ENCODE results near the gene RCL1. TPM values are rescaled to one million over a fixed set of nuclear protein-coding genes. Genes with fewer than 3 reads are reported as not detected.

Gene RCL1
- total RNA-seq, 1 experiment from 2014 or later: 34.7 TPM

DNA sequence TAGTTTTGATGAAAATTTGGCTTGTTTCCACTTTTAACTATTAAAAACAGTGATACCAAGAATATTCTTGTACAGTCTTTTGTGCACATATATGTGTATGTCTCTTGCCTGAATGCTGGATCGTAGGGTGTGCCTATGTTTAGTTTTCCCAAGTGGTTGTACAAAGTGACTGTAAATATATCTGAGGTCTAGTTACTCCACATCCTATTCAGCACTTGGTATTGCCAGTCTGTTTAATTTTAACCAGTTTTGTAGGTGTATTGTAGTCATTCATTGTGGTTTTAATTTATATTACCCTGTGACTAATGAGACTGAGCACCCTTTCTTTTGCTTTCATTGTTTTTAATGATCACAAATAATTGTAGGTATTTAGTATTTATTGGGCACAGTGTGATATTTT lies 17.8 kb downstream of the RCL1 start:
- no peak for DNase-seq (ENCODE audit: low read depth)

DNA sequence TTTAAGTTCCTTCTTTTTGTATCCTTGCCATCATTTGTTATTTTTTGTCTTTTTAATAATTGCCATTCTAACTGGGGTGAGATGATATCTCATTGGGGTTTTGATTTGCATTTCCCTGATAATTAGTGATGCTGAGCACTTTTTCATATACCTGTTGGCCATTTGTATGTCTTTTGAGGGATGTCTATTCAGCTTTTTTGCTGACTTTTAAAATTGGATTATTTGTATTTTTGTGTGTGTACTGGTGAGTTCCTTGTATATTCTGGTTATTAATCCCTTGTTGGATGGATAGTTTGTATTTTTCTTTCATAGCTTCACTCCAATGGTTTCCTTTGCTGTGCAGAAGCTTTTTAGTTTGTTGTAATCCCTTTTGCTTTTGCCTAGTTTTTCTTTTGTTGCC lies 19.1 kb downstream of the RCL1 start:
- DNase-seq (ENCODE audit: low read depth): no peak

DNA sequence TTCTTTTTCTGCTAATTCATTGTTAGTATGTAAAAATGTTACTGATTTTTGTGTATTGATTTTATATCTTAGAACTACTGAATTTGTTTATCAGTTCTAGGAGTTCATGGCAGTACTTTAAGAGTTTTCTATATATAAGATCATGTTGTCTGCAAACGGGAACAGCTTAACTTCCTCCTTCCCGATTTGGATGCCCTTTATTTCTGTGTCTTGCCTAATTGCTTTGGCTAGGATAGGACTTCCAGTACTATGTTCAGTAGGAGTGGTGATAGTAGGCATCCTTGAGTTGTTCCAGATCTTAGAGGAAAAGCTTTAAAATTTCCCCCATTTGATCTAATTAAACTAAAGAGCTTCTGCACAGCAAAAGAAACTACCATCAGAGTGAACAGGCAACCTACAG lies 20.1 kb downstream of the RCL1 start:
- DNase-seq (ENCODE audit: low read depth): no peak

DNA sequence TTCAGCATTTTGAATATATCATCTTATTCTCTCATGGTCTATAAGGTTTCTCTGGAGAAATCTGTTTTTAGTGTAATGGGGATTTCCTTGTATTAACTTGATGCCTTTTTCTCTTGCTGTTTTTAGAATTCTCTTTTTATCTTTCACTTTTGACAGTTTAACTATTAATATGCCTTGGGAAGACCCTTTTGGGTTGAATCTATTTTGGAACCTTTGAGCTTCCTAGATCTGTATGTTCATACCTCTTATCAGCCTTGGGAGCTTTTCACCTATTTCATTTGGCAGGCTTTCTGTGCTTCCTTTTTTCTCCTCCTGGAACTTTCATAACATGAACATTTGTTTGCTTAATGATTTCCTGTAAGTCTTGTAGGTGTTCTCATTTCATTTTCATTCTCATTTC lies 22.2 kb downstream of the RCL1 start:
- no peak for DNase-seq (ENCODE audit: low read depth)

DNA sequence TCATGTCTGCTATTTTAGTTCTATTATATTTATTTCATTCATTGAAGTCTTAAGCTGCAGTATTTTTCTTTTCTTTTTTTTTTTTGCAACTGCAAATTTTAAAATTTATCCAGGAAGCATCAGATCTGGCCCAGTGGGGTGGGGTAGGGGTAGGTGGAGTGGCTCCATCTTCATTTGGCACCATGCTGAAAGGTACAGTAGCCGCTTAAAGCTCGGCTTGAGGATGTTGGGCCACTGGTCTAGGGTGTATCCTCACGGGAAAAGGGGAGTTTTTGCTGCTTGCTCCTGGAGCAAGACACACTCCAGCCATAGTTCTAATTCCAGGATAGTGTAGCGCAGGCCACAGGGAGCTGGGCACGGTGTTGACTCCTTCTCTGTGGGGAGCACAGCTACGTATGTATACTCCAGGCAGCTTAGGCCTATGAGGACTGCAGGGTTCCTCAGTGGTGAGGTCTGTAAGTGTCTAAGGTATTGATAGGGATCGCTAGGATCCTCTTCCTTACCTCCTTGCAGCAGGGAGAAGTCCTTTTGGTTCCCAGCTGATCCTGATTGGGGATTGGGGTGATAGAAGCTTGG lies 22.7 kb downstream of the RCL1 start:
- no peak for DNase-seq (ENCODE audit: low read depth)

DNA sequence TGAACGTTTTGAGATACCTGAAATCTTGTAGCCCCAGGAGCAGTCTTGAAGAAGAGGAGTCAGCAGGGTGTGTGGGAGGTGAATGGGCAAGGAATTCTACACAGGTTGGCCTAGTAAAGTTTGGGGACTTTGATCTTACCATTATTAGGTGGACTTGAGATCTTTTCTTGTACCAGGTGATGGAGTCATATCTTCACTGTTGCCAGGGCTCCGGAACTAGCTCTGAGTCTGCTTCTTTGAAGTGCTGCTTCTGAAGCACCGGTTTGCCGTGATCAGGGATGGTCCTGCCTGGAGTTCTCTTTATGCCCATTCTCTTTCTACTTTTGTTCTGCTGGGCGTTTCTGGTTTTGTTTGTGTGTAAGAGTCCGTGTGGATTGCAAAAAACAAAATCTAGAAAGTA lies 27.4 kb downstream of the RCL1 start:
- no peak for DNase-seq (ENCODE audit: low read depth)

DNA sequence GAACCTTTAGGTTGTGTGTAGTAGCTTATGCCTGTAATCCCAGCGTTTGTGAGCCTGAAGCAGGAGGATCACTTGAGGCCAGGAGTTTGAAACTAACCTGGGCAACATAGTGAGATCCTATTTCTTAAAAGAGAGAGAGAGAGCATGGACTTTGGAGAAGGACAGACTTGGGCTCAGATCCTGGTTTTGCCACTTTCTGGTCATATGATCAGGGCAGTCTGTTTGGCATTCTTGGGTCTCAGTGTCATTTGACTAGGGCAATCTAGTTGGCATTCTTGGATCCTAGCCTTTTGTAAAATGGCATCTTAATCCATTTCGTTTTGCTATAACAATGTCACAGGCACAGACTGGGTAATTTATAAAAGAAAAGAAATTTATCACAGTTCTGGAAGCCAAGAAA lies 28.4 kb downstream of the RCL1 start:
- no peak for DNase-seq (ENCODE audit: low read depth)

DNA sequence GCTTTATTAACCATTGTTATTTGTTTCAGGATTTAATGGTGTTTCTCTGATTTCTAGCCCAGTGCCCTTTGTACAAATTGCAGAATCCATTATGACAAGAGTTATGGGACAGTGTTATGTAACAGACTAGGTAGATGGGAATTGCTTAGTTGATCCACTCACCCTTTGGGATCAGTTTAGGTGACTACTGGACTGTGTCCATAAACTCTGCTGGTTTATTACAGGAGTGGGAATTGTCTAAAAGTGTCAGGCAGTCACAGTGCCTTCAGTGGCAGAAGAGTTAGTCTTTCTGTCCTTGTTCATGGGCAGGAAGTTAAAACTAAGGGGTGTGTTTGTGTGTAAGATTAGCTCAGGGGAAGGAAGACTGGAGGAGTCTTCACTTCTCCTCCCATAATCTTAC lies 29.3 kb downstream of the RCL1 start:
- DNase-seq (ENCODE audit: low read depth): no peak

DNA sequence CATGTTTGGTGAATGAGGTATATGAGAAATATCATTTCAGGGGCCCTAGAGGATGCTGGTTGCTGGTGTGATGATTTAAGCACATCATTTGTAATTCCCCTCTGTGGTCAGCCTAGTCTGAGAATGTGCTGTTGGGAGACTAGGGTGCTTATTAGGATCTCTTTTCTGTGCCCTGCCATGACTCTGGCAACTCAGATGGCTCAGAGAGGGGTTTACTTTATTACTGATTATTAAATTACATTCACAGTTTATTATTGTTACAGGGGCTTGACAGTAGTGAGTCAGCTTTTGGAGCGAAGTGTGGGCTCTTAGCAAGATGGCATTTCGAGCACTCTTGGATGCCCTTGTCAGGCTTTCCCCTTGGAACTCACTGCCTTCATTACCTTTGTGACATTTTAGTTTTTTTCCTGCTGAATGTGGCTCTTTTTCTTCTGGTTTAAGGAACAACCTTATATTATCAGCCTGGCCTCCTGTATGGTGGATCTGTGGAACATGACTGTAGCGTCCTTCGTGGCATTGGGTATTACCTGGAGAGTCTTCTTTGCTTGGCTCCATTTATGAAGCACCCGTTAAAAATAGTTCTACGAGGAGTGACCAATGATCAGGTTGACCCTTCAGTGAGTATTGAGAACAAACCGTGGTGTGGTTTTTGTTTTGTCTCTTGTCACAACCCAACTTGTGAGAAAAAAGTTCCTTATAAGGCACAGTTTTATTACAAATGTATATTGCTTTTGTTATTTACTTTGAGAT lies 33.8 kb downstream of the RCL1 start:
- DNase-seq (ENCODE audit: low read depth): no peak

DNA sequence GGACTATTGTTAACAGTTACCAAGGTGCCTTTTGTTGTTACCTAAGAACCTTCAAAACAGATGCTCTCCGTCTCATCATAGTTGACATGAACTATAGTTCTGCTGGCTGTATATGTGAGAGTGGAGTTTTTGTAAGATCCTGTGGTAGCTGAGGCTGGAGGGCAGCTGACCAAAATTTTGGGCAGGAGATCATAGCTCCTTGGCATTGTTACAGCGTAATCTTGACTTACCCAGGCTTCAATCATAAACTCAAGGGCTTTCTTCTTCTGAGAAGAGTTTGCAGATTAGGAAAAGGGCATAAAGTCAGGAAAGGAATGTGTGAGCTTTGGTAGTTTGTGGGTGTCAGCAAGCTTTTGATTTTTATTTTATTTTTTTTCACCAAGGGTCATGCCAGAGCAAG lies 34.5 kb downstream of the RCL1 start:
- no peak for DNase-seq (ENCODE audit: low read depth)

DNA sequence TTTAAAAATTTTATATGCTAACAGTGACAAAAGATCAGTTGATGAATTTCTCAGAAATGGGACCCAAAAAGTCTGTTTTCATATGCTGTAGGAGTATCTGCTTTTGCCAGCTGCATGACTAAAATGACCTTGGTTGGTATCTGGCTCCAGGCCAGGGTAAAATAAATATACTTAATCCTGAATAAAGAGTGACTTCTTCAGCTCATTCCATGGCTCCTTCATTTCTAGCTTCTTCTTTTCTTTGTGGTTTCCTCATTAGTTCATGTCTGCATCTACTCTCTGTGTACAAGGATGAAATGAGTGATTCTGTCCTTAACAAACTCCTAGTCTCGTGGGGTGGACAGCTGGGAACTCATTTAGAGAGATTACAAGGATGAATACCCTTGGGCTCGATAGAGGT lies 36.0 kb downstream of the RCL1 start:
- DNase-seq (ENCODE audit: low read depth): peak; percentile 52

DNA sequence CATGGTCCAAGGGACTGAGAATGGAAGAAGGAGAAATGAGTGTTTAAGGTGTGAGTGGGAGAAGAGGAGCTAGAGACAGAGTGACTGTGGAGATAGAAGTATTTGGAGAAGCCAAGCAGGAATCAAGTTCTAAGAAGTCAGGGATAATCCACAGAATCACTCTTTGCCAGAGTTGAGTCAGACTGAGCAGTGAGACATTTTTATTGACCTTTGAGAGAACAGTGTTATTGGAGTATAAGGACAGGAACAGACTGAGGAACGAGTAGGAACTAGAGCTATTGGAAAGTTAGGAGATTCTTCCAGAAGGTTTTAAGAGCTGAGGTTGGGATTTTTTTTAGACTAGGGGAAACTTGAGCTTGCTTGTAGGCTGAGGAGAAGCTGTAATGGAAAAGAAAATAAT lies 37.2 kb downstream of the RCL1 start:
- peak; percentile 40 for DNase-seq (ENCODE audit: low read depth)

DNA sequence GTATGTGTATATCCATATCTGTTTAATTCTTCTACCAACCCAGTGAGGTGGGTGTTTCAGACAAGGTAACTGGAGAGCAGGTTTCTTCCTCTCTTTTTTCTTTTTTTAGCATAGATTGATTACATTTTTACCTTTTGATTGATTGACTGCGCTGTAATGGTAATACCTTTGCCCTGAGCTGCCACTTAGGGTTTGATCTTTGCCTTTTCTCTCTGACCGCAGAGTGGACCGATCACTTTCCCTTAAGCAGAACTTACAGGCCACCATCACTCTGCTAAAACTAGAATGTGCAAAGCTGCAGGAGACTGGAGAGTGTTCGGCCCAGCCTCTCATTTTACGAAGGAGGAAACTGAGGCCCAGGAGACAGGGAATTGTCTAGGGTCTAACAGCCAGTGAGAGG lies 38.0 kb downstream of the RCL1 start:
- DNase-seq (ENCODE audit: low read depth): no peak

DNA sequence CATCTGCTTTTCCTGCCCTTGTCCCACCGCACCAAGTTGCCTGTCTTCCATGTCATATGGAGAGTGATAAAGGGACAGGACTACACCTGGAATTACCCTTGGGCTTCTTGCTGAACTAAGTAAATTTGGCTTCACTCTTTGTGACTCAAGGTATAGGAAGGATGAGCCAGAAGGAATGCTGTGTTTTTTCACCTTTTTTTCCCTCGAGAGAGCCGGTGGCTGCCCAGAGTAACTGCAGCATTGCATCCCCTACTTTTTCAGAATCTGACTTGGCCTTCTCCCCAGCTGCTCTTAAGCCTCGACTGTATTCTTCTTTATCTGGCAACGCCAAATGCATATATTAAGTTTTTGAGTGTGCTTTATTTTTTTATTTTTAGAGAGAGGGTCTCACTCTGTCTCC lies 38.4 kb downstream of the RCL1 start:
- peak; percentile 35 for DNase-seq (ENCODE audit: low read depth)

DNA sequence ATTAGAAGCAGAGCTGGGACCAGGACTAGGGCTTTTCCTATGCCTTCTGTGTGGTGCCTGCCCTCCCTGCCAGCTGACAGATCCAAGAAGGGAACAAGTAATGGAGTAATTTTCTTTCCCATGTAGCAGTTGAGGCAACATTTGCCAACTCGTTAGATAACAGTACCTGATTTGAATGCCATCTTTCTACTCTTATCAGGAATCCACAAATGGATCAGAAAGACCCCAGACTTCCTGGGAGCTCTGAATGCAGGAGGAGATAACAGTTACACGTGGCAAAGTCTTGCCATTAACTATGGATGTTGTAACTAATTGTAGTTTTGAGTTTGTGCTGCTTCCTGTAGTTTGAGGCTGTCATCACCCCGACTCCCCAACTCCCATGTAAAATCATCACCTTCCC lies 39.2 kb downstream of the RCL1 start:
- no peak for DNase-seq (ENCODE audit: low read depth)

DNA sequence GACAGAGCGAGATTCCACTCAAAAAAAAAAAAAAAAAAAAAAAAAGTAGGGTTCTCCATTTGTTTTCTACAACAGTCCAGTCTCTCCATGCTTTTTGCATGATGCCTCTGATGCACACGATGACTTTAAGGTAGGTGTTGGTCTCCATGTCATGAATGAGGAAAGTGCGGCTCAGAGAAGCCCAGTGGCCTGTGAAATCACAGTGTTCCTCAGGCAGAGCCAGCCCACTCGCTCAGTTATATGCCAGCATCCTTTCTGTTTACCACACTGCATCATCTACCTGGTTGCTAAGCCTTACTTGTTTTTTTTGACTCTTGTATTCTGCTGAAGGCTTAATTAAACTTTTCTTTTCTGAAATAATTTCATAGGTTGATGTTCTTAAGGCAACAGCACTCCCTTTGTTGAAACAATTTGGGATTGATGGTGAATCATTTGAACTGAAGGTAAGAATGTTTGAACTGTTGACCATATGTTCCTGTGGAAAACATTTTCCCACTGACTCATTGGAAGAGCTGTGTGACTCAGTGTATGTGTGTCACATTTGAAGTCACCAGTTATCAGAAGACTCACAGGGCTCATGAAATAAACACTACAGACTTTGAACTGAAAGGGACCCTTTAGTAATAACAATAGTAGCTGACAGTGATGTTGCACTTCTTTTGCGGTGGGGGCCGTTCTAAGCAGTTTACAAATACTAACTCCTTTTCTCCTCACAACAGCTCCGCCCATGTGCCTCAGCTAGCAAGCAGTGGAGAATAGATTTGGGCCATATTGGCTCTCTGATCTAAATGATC lies 40.2 kb downstream of the RCL1 start:
- peak; percentile 99 for DNase-seq (ENCODE audit: low read depth)

DNA sequence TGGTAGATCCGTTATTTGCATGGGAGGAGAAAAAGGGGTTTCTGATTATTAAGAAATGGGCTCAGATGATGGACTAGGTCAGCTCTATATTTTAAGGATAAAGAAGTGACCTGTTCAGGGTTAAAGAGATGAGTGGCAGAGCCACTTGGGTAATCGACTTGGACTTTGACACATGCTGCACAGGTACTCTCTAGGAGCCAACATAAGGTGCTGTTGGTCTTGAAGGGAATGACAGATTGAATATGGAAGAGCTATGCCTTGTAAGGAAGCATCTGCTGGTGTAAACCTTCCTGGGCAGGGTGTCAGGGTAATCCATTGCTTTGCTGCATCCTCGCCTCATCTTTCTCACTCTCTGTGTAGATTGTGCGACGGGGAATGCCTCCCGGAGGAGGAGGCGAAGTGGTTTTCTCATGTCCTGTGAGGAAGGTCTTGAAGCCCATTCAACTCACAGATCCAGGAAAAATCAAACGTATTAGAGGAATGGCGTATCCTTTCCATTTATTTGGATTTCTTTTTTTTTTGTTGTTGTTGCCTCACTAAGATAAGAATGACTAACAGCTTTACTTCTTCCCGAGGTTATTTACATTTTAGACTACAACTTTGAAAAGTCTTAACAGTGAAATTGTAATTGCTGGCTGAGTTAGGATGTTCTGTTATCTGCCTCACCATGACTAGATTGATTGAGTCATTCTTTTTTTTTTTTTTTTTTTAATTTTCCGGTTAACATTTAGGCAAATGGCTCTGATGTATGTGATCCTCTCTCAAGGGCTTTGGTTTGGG lies 41.2 kb downstream of the RCL1 start:
- DNase-seq (ENCODE audit: low read depth): peak; percentile 69

DNA sequence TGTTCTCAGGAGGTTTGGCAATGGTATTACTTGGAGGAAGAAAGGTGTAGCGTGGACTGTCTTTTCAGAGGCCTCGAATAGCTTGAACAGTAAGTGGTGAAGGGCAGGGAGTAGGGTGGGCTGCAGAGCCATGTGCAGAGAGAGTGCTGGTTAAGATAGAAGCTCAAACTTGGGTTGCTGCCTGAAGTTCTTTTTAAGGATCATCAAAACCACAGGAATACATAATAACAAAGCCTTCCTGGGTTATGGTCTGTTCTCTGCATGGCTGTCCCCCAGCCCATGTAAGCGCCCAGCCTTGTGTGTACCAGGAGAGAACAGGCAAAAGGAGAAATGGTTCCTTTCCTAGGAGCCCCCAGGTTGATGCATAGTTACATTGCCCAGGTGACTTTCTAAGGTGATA lies 43.9 kb downstream of the RCL1 start:
- DNase-seq (ENCODE audit: low read depth): no peak

DNA sequence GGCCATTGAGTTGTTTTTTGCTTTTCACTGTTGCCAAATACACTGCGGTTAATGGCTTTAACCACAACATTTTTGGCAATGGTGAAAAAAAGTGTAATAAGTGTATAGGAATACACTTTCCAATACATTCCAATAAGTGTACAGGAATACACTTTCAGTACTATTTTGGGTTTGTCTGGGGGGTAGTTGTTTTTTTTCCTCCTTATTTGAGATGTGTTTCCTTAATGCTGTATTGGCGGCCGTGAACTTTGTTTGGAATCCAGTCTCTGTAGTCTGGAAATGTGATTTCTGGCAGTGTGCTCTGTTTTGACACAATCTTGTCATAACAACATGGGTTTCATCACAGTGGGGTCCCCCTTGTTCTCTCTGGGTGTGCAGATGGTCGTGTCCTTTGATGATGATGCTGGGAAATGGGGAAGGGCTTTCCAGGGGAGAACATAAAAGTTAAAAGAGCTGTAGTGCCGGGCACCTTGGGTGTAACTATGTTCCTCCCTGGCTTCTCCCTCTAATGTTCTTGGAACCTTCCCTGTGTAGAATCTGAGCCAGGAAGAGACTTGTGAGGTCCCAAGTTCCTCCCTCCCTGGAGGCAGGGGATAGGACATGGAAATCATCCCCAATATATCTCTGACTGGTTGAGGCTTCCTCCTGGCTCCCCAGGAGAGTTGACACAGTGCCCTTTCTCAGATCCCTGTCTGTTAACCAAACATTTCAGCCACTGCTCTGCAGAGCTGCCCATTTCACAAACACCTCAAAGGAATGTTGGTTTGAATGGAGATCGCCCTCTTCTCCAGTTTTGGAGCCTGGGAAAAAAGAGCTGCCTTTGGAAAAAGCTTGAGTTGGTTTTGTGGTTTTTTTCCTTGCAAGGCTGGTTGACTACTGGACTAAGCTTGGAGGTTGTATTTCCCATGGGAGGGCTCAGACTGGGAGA lies 44.8 kb downstream of the RCL1 start:
- DNase-seq (ENCODE audit: low read depth): peak; percentile 86

DNA sequence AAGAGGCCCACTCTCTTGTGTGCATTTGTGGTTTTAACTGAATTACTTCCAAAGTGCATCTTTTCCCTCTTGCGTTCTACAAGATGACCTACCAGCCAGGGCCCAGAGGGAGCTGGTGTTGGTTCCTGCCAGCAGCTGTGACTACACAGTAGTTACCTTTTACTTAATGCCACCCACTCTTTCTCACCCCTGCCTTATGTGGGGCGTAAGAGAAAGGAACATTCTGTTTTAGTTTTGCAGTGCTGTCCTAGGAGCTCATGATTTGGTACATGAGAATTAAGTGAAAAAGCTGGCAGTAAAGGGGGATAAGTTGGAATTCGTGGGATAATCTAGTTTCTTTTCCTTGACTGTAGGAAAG lies 45.4 kb downstream of the RCL1 start:
- no peak for DNase-seq (ENCODE audit: low read depth)

DNA sequence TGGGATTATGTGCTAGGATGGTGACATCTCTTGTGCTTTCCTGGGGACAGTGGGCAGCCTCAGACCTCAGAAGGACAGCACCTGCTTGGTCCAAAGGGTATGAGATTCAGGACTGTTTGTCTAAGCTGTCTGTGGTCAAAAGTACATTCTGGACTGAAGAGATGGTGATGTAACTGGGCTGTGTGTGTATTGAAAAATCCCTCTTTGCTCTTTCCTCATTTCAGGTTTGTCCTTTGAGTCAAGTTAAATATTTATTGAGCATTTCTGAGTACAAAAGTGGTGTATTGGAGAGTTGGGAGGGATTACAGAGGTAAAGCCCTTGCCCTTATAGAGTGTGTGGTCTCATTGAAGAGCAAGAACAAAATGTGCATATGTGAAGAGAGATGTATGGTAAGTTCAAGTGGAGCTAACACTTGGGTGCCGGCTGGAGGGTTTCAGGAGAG lies 46.7 kb downstream of the RCL1 start:
- no peak for DNase-seq (ENCODE audit: low read depth)
